HepG2 (cell line): ENCODE data around the gene AURKA. TPM values are rescaled to one million over a fixed set of nuclear protein-coding genes. Genes with fewer than 3 reads are reported as not detected.

Experiments
- ATM ChIP-seq: fragments of 450-650 bp; IDR thresholded peaks from 2 replicates; pipeline ENCODE4 v1.7.1; 2017; ENCODE audit warnings: mild to moderate bottlenecking, borderline replicate concordance
- CERS6 ChIP-seq: sonication (generic); formaldehyde crosslinking; IDR thresholded peaks from 2 replicates; pipeline ENCODE4 v1.5.0; 2020; ENCODE audit warnings: missing genetic modification reagents
- CREB3 ChIP-seq: sonication (generic); formaldehyde crosslinking; IDR thresholded peaks from 2 replicates; pipeline ENCODE4 v1.5.0; 2020; ENCODE audit warnings: missing genetic modification reagents
- GATAD2A ChIP-seq: IDR thresholded peaks from 2 replicates; pipeline ENCODE4 v1.6.1; 2016
- GRHL1 ChIP-seq: sonication (generic); formaldehyde crosslinking; conservative IDR thresholded peaks from 2 replicates; pipeline ENCODE4 v1.8.0; 2022; ENCODE audit warnings: missing genetic modification reagents
- JARID2 ChIP-seq: sonication (generic); formaldehyde crosslinking; IDR thresholded peaks from 2 replicates; pipeline ENCODE4 v1.8.1; 2023; ENCODE audit warnings: missing genetic modification reagents, inconsistent platforms; ENCODE audit not compliant: insufficient replicate concordance
- KMT2A ChIP-seq: sonication (generic); formaldehyde crosslinking; IDR thresholded peaks from 2 replicates; pipeline ENCODE4 v1.4.0; 2020; ENCODE audit warnings: missing genetic modification reagents
- POLR2AphosphoS5 ChIP-seq: IDR thresholded peaks from 2 replicates; pipeline ENCODE4 v1.6.1; 2012; ENCODE audit warnings: low read depth, low read length
- RCOR2 ChIP-seq: IDR thresholded peaks from 2 replicates; pipeline ENCODE4 v1.6.1; 2016; ENCODE audit warnings: missing biosample characterization, missing genetic modification reagents
- TBX2 ChIP-seq: sonication (generic); formaldehyde crosslinking; IDR thresholded peaks from 2 replicates; pipeline ENCODE4 v1.5.0; 2020; ENCODE audit warnings: missing genetic modification reagents, mild to moderate bottlenecking, borderline replicate concordance
- YEATS4 ChIP-seq: sonication (generic); formaldehyde crosslinking; IDR thresholded peaks from 2 replicates; pipeline ENCODE4 v1.4.0; 2020; ENCODE audit warnings: missing genetic modification reagents, borderline replicate concordance
- ZC3H13 ChIP-seq: sonication (generic); formaldehyde crosslinking; IDR thresholded peaks from 2 replicates; pipeline ENCODE4 v1.8.1; 2023; ENCODE audit warnings: mild to moderate bottlenecking, missing genetic modification reagents, moderate library complexity
- ZFP36 ChIP-seq: fragments of 150-350 bp; IDR thresholded peaks from 2 replicates; pipeline ENCODE4 v1.6.1; 2018; ENCODE audit warnings: borderline replicate concordance, low read length, low read depth; ENCODE audit not compliant: partially characterized antibody
- ZNF607 ChIP-seq: sonication (generic); formaldehyde crosslinking; IDR thresholded peaks from 2 replicates; pipeline ENCODE4 v1.5.1; 2020; ENCODE audit warnings: missing genetic modification reagents, mild to moderate bottlenecking, borderline replicate concordance
- ZNF7 ChIP-seq: IDR thresholded peaks from 2 replicates; pipeline ENCODE4 v1.6.1; 2016; ENCODE audit warnings: missing biosample characterization, missing genetic modification reagents
- polyA plus RNA-seq, 8 experiments: library from polyadenylated mRNA; depleted of rRNA in 3 of 8; stranded (reverse) in 7 of 8; unstranded in 1 of 8; fragments of >200 nt; fragmentation: Illumina TruSeq in 4 of 8; extraction: Trizol in 4 of 8; gene quantifications; 2 replicates each; pipeline versions ENCODE4 v1.2.1 to v1.2.3, GENCODE V29; 2011 to 2016; ENCODE audit warnings: low read depth in 4 of 8, missing spikeins in 1 of 8, mixed read lengths in 1 of 8; ENCODE audit not compliant: insufficient read depth in 1 of 8
- total RNA-seq, 5 experiments: library from RNA; depleted of rRNA; stranded (reverse); fragments of >200 nt; fragmentation: Illumina TruSeq; extraction: Trizol; gene quantifications; 2 replicates each; pipeline ENCODE4 v1.2.3, GENCODE V29; 2016; ENCODE audit warnings: low read depth in 1 of 5
- TF ChIP-seq, protein P1 (sequence below): sonication (generic); formaldehyde crosslinking; conservative IDR thresholded peaks from 2 replicates; pipeline ENCODE4 v1.8.0; 2022; ENCODE audit warnings: low read depth, missing genetic modification reagents
- TF ChIP-seq, protein P2 (sequence below): sonication (generic); formaldehyde crosslinking; conservative IDR thresholded peaks from 2 replicates; pipeline ENCODE4 v1.8.0; 2022; ENCODE audit warnings: mild to moderate bottlenecking, moderate library complexity, missing genetic modification reagents
- TF ChIP-seq, protein P3 (sequence below): sonication (generic); formaldehyde crosslinking; IDR thresholded peaks from 2 replicates; pipeline ENCODE4 v1.8.0; 2022; ENCODE audit warnings: missing genetic modification reagents, mild to moderate bottlenecking, moderate library complexity, borderline replicate concordance

The AURKA gene
- total and polyA plus RNA-seq, 2 of the 13 experiments (the other 11 are each of a cell fraction or from before 2014, with no cell fraction given): 96.4 to 224 TPM

GRCh38 chr20:56392132-56392880 lies at the start of gene AURKA, which contains the start of gene CSTF1 (continued):
- TF ChIP-seq JARID2 (CRISPR knock-in tag): peak; percentile 87
- TF ChIP-seq YEATS4 (CRISPR knock-in tag): peak; percentile 100
- TF ChIP-seq, protein P1, sequence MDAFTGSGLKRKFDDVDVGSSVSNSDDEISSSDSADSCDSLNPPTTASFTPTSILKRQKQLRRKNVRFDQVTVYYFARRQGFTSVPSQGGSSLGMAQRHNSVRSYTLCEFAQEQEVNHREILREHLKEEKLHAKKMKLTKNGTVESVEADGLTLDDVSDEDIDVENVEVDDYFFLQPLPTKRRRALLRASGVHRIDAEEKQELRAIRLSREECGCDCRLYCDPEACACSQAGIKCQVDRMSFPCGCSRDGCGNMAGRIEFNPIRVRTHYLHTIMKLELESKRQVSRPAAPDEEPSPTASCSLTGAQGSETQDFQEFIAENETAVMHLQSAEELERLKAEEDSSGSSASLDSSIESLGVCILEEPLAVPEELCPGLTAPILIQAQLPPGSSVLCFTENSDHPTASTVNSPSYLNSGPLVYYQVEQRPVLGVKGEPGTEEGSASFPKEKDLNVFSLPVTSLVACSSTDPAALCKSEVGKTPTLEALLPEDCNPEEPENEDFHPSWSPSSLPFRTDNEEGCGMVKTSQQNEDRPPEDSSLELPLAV: 0 out of 2 replicates have a peak, but pooled peaks have one; percentile 24
- peak; percentile 82 for TF ChIP-seq POLR2AphosphoS5
- no peak; the same call in 1 of the 2 replicates for TF ChIP-seq ZNF7 (CRISPR knock-in tag)
- 0 out of 2 replicates have a peak, but pooled peaks have one; percentile 34 for TF ChIP-seq CERS6
- TF ChIP-seq GATAD2A (CRISPR knock-in tag): peak; percentile 97
- peak; percentile 97 for TF ChIP-seq ZNF607 (CRISPR knock-in tag)
- TF ChIP-seq ZC3H13: peak; percentile 83
- TF ChIP-seq, protein P2, sequence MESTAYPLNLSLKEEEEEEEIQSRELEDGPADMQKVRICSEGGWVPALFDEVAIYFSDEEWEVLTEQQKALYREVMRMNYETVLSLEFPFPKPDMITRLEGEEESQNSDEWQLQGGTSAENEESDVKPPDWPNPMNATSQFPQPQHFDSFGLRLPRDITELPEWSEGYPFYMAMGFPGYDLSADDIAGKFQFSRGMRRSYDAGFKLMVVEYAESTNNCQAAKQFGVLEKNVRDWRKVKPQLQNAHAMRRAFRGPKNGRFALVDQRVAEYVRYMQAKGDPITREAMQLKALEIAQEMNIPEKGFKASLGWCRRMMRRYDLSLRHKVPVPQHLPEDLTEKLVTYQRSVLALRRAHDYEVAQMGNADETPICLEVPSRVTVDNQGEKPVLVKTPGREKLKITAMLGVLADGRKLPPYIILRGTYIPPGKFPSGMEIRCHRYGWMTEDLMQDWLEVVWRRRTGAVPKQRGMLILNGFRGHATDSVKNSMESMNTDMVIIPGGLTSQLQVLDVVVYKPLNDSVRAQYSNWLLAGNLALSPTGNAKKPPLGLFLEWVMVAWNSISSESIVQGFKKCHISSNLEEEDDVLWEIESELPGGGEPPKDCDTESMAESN (CRISPR knock-in tag): peak; percentile 100
- no peak for TF ChIP-seq GRHL1 (CRISPR knock-in tag)
- TF ChIP-seq TBX2 (CRISPR knock-in tag): peak; percentile 96; the same call in 1 of the 2 replicates
- no peak for TF ChIP-seq ATM
- no peak for TF ChIP-seq ZFP36
- peak; percentile 98 for TF ChIP-seq RCOR2 (CRISPR knock-in tag)
- peak; percentile 99 for TF ChIP-seq KMT2A (CRISPR knock-in tag)
- TF ChIP-seq, protein P3, sequence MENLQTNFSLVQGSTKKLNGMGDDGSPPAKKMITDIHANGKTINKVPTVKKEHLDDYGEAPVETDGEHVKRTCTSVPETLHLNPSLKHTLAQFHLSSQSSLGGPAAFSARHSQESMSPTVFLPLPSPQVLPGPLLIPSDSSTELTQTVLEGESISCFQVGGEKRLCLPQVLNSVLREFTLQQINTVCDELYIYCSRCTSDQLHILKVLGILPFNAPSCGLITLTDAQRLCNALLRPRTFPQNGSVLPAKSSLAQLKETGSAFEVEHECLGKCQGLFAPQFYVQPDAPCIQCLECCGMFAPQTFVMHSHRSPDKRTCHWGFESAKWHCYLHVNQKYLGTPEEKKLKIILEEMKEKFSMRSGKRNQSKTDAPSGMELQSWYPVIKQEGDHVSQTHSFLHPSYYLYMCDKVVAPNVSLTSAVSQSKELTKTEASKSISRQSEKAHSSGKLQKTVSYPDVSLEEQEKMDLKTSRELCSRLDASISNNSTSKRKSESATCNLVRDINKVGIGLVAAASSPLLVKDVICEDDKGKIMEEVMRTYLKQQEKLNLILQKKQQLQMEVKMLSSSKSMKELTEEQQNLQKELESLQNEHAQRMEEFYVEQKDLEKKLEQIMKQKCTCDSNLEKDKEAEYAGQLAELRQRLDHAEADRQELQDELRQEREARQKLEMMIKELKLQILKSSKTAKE (CRISPR knock-in tag): no peak
- peak; percentile 83; the same call in 1 of the 2 replicates for TF ChIP-seq CREB3
